ENCODE data around the gene PTPN18. TPM values are rescaled to one million over a fixed set of nuclear protein-coding genes. Genes with fewer than 3 reads are reported as not detected.
"Not testable (repeated sequence)": the region's sequence is repeated elsewhere in the genome, so short reads cannot be mapped to it uniquely, and the experiment has no call there.

Gene PTPN18
- total RNA-seq, 4 donors from 2014 or later = 39.8 to 72.6 (median 54.8) TPM

GRCh38 chr2:130328710-130329109 lies 27.1 kb upstream of the PTPN18 start:
- no peaks in the 10 kb centered on the region for H3K36me3 ChIP-seq
- no peaks in the 10 kb centered on the region for H3K9me3 ChIP-seq
- H3K4me3 ChIP-seq = no peak overlapping the region
- no peak for DNase-seq (ENCODE audit: low spot score in 2 of 2)
- 9 to 17% methylated on average over 2 of the region's 2 CpGs for WGBS, 2 donors
- H3K27ac ChIP-seq = no peak overlapping the region
- H3K4me1 ChIP-seq = peaks cover 0 to 7% (median 0%) of the 10 kb centered on the region in 4 donors
- TF ChIP-seq EP300 (IDR thresholded peaks at IDR 0.05) (no peak), CTCF (IDR thresholded peaks at IDR 0.05) (no peak), POLR2A (IDR thresholded peaks at IDR 0.05) (no peak)
- peaks cover 0 to 47% of the 10 kb centered on the region in 2 donors for H3K27me3 ChIP-seq

- peak in 1 of 2 donors; percentile 69 for DNase-seq (ENCODE audit: low spot score in 2 of 2)
- Histone ChIP-seq H3K4me3 (peak overlapping the region in 1 of 4 donors; percentile 1), H3K27me3 (peaks cover 0 to 28% of the 10 kb centered on the region in 2 donors), H3K36me3 (no peaks in the 10 kb centered on the region), H3K4me1 (peaks cover 0 to 12% (median 0%) of the 10 kb centered on the region in 4 donors), H3K27ac (no peak overlapping the region), H3K9me3 (no peaks in the 10 kb centered on the region)
- TF ChIP-seq EP300 (IDR thresholded peaks at IDR 0.05) = no peak
- TF ChIP-seq POLR2A (IDR thresholded peaks at IDR 0.05) = no peak
- peak; percentile 70 to 90 (median 80) for TF ChIP-seq CTCF (IDR thresholded peaks at IDR 0.05)
- WGBS, 2 donors = 24 to 27% methylated on average over 28 to 29 of the region's 29 CpGs
These were observed 23.4 kb upstream of the PTPN18 start for GRCh38 chr2:130332271-130333073.

GRCh38 chr2:130333253-130333652 lies 22.6 kb upstream of the PTPN18 start:
- DNase-seq (ENCODE audit: low spot score in 2 of 2); H3K9me3 ChIP-seq; H3K36me3 ChIP-seq; H3K4me3 ChIP-seq; H3K27ac ChIP-seq: not testable (repeated sequence)
- Histone ChIP-seq H3K27me3 (peaks cover 0 to 28% of the 10 kb centered on the region in 2 donors), H3K4me1 (peaks cover 0 to 14% (median 0%) of the 10 kb centered on the region in 4 donors)
- WGBS, 2 donors = 91 to 93% methylated on average over 8 of the region's 8 CpGs

- WGBS, 2 donors = 61 to 65% methylated on average over 6 of the region's 6 CpGs
- no peak for DNase-seq (ENCODE audit: low spot score in 2 of 2)
- H3K27me3 ChIP-seq = peaks cover 0 to 27% of the 10 kb centered on the region in 2 donors
These were observed 21.8 kb upstream of the PTPN18 start for GRCh38 chr2:130334026-130334425.

GRCh38 chr2:130335226-130335625 lies 20.6 kb upstream of the PTPN18 start:
- H3K27me3 ChIP-seq = peaks cover 0 to 15% of the 10 kb centered on the region in 2 donors
- DNase-seq (ENCODE audit: low spot score in 2 of 2) = no peak
- H3K4me3 ChIP-seq = no peak overlapping the region
- TF ChIP-seq CTCF (IDR thresholded peaks at IDR 0.05) (no peak), EP300 (IDR thresholded peaks at IDR 0.05) (no peak), POLR2A (IDR thresholded peaks at IDR 0.05) (no peak)
- no peak overlapping the region for H3K27ac ChIP-seq
- no peaks in the 10 kb centered on the region for H3K9me3 ChIP-seq
- peaks cover 0 to 19% (median 9%) of the 10 kb centered on the region in 3 donors for H3K36me3 ChIP-seq
- H3K4me1 ChIP-seq = peaks cover 0 to 14% (median 0%) of the 10 kb centered on the region in 4 donors

More at GRCh38 chr2:130334026-130334425, 21.8 kb upstream of the PTPN18 start:
- Histone ChIP-seq H3K36me3 (peaks cover 0 to 7% (median 5%) of the 10 kb centered on the region in 3 donors), H3K4me3 (no peak overlapping the region), H3K9me3 (no peaks in the 10 kb centered on the region), H3K4me1 (peaks cover 0 to 14% (median 0%) of the 10 kb centered on the region in 4 donors), H3K27ac (no peak overlapping the region)
- TF ChIP-seq EP300 (IDR thresholded peaks at IDR 0.05) (no peak), POLR2A (IDR thresholded peaks at IDR 0.05) (no peak), CTCF (IDR thresholded peaks at IDR 0.05) (no peak)
